Mucosa of stomach (tissue), 1 donor: ENCODE measurements around the gene ENTPD1.
"Not testable (repeated sequence)": the region's sequence is repeated elsewhere in the genome, so short reads cannot be mapped to it uniquely, and the experiment has no call there.

Experiments
- H3K27me3 ChIP-seq: one replicate; pipeline ENCODE4 v1.7.0; 2013; ENCODE audit warnings: mild to moderate bottlenecking, low read length; ENCODE audit not compliant: control insufficient read depth, insufficient read depth
- H3K36me3 ChIP-seq: one replicate; pipeline ENCODE4 v1.7.0; 2013; ENCODE audit warnings: low read length; ENCODE audit not compliant: control insufficient read depth, insufficient read depth
- H3K4me1 ChIP-seq: one replicate; pipeline ENCODE4 v1.7.0; 2013; ENCODE audit warnings: mild to moderate bottlenecking, low read length; ENCODE audit not compliant: control insufficient read depth, insufficient read depth
- H3K4me3 ChIP-seq: one replicate; pipeline ENCODE4 v1.7.0; 2013; ENCODE audit warnings: low read length
- H3K9ac ChIP-seq: one replicate; pipeline ENCODE4 v1.7.0; 2013; ENCODE audit warnings: mild to moderate bottlenecking, low read length, moderate library complexity
- H3K9me3 ChIP-seq: one replicate; pipeline ENCODE4 v1.7.0; 2013; ENCODE audit warnings: mild to moderate bottlenecking, low read length, moderate library complexity; ENCODE audit not compliant: control insufficient read depth
- donor health status: Pancreatic carcinoma.

The ENTPD1 gene

DNA sequence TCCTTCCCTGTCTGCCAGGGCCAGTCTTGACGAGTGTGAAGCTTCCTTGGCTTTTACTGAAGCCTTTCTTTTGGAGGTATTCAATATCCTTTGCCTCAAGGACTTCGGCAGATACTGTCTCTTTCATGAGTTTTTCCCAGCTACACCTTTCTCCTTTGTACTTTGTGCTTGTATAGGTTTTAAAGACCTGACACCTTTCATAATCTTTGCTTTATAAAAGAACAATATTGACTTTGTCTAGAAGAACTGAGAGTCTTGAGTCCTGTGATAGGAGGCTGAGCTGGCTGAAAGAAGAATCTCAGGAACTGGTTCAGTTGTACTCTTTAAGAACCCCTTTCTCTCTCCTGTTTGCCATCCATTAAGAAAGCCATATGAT lies 110.5 kb downstream of the ENTPD1 start:
- H3K9ac ChIP-seq = no peak overlapping the region
- peaks cover 11% of the 10 kb centered on the region for H3K4me1 ChIP-seq
- no peak overlapping the region for H3K4me3 ChIP-seq
- no peaks in the 10 kb centered on the region for H3K9me3 ChIP-seq
- no peaks in the 10 kb centered on the region for H3K27me3 ChIP-seq
- H3K36me3 ChIP-seq = no peaks in the 10 kb centered on the region

DNA sequence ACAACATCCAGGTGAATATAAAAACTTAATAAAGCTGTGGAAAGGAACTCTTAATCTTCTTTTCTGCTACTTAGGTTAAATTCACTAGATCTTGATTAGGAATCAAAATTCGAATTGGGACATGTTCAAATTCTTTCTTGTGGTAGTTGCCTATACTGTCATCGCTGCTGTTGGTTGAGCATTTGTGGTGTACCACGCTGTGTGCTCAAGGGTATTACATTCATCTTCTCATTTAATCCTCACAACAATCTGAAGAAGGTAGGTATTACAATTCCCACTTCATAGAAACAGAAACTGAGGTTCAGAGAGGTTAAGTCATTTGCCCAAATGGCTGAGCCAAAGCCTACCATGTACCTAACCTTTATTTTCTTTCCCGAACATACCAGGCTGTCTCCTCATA lies 111.9 kb downstream of the ENTPD1 start:
- no peaks in the 10 kb centered on the region for H3K27me3 ChIP-seq
- H3K4me3 ChIP-seq = no peak overlapping the region
- H3K9me3 ChIP-seq = no peaks in the 10 kb centered on the region
- no peaks in the 10 kb centered on the region for H3K36me3 ChIP-seq
- H3K4me1 ChIP-seq = peaks cover 11% of the 10 kb centered on the region
- H3K9ac ChIP-seq = no peak overlapping the region

DNA sequence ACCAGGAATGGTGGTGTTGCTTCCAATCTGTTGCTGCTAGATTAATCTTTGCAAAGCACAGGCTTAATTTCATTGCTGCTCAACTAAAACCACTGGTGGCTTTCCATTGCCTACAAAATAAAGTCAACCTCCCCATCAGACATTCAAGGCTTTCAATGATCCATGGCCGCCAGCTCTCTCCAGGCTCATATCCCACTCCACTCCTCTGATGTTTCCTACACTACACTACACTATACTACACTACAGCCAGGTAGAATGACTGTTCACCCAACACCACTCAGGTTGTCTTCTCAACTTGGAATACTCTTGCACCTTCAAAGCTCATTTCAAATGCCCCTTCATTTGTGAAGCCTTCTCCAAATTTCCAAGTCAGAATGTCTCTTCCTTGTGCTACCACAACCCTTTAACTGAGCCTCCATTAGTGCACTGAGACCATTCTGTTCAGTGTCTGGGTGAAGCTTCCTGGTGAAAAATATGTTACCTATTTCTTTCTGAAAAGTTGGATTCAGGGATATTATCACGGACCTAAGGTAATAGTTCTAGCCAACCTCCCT lies 116.3 kb downstream of the ENTPD1 start:
- Histone ChIP-seq H3K9me3 (no peaks in the 10 kb centered on the region), H3K4me1 (no peaks in the 10 kb centered on the region), H3K27me3 (no peaks in the 10 kb centered on the region), H3K4me3 (no peak overlapping the region), H3K36me3 (no peaks in the 10 kb centered on the region), H3K9ac (no peak overlapping the region)

- Histone ChIP-seq H3K4me3 (no peak overlapping the region), H3K27me3 (no peaks in the 10 kb centered on the region), H3K4me1 (no peaks in the 10 kb centered on the region), H3K9ac (no peak overlapping the region), H3K36me3 (no peaks in the 10 kb centered on the region), H3K9me3 (no peaks in the 10 kb centered on the region)
Observed at GRCh38 chr10:95873139-95873538, 117.2 kb downstream of the ENTPD1 start.

DNA sequence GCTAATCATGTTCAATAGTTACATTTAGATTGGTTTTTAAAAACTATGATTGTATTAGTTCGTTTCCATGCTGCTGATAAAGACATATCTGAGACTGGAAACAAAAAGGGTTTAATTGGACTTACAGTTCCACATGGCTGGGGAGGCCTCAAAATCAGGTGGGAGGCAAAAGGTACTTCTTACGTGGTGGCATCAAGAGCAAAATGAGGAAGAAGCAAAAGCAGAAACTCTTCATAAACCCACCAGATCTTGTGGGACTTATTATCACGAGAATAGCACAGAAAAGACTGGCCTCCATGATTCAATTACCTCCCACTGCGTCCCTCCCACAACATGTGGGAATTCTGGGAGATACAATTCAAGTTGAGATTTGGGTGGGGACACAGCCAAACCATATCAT lies 117.7 kb downstream of the ENTPD1 start:
- Histone ChIP-seq H3K4me1 (no peaks in the 10 kb centered on the region), H3K4me3 (no peak overlapping the region), H3K36me3 (no peaks in the 10 kb centered on the region), H3K27me3 (no peaks in the 10 kb centered on the region), H3K9ac (no peak overlapping the region), H3K9me3 (no peaks in the 10 kb centered on the region)

GRCh38 chr10:95874783-95875182 lies 118.8 kb downstream of the ENTPD1 start:
- H3K9ac ChIP-seq, H3K27me3 ChIP-seq, H3K9me3 ChIP-seq, H3K4me1 ChIP-seq, H3K36me3 ChIP-seq, H3K4me3 ChIP-seq: not testable (repeated sequence)

DNA sequence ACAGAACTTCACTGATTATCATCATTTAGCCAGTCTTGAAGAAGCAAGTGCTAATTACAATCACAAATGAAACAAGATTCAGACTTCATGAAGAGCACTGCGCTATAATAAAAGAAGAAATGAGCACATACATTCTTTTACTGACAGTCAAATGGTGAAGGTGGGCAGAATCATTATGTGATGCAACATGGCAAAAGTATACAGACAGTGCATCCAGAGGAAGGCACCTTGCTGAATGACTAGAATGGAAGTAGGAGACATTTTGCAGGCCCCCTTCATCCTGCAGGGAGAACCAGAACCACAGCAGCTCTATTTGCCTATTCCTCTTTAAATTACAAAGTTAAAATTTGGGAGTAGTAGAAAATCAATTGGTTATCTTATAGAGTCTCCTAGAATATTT lies 120.8 kb downstream of the ENTPD1 start:
- Histone ChIP-seq H3K4me1 (no peaks in the 10 kb centered on the region), H3K9ac (no peak overlapping the region), H3K36me3 (no peaks in the 10 kb centered on the region), H3K27me3 (no peaks in the 10 kb centered on the region), H3K9me3 (no peaks in the 10 kb centered on the region), H3K4me3 (no peak overlapping the region)

- Histone ChIP-seq H3K4me1 (no peaks in the 10 kb centered on the region), H3K9me3 (no peaks in the 10 kb centered on the region), H3K36me3 (no peaks in the 10 kb centered on the region), H3K27me3 (no peaks in the 10 kb centered on the region), H3K9ac (no peak overlapping the region), H3K4me3 (no peak overlapping the region)
Observed at GRCh38 chr10:95877881-95878280, 121.9 kb downstream of the ENTPD1 start.

- H3K9ac ChIP-seq = no peak overlapping the region
- H3K4me1 ChIP-seq = no peaks in the 10 kb centered on the region
- no peaks in the 10 kb centered on the region for H3K27me3 ChIP-seq
- no peaks in the 10 kb centered on the region for H3K36me3 ChIP-seq
- H3K9me3 ChIP-seq = no peaks in the 10 kb centered on the region
- no peak overlapping the region for H3K4me3 ChIP-seq
Observed at GRCh38 chr10:95880704-95881103, 124.7 kb downstream of the ENTPD1 start.

GRCh38 chr10:95881316-95881715 lies 125.4 kb downstream of the ENTPD1 start:
- no peaks in the 10 kb centered on the region for H3K4me1 ChIP-seq
- no peaks in the 10 kb centered on the region for H3K27me3 ChIP-seq

GRCh38 chr10:95889830-95890229 lies 133.9 kb downstream of the ENTPD1 start:
- no peaks in the 10 kb centered on the region for H3K4me1 ChIP-seq
- H3K9ac ChIP-seq = no peak overlapping the region
- no peaks in the 10 kb centered on the region for H3K9me3 ChIP-seq
- H3K27me3 ChIP-seq = no peaks in the 10 kb centered on the region
- no peaks in the 10 kb centered on the region for H3K36me3 ChIP-seq
- no peak overlapping the region for H3K4me3 ChIP-seq

More at GRCh38 chr10:95881316-95881715, 125.4 kb downstream of the ENTPD1 start:
- Histone ChIP-seq H3K9ac (no peak overlapping the region), H3K9me3 (no peaks in the 10 kb centered on the region), H3K36me3 (no peaks in the 10 kb centered on the region), H3K4me3 (no peak overlapping the region)

DNA sequence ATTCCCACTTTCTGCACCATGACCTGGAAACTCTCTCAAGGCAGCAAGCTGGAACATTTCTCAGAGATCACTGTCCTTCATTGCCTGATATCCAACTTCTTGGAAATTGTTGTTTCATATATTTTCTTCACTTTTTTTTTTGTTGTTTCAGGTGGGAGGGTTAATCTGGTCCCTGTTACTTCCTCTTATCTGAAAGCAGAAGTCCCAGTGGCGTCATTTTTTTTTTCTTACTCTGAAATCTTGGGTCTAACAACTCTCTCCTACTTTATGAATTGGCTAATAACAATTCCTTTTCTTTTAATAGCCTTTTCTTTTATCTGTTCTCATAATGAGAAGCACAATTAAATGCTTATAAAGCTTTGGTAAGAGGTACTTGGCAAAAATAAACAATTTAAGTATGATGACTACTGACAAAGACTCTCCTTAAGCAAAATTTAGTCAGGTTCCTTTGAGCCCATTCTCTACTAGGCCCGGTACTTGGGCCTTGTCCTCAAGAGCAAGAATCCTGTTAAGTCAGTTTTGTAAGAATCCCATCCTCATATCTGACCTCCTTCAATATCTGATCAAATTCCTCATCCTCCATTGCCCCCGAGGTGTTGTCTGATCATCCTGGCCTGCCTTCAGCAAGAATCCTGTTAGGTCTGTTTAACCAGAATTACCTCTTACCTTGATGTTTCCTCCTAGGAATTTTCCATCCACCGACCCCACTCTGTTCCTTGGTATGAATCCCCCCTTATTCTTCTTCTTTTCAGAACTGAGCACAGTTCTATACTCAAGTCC lies 140.3 kb downstream of the ENTPD1 start:
- no peaks in the 10 kb centered on the region for H3K9me3 ChIP-seq
- no peaks in the 10 kb centered on the region for H3K4me1 ChIP-seq
- H3K36me3 ChIP-seq = no peaks in the 10 kb centered on the region
- H3K9ac ChIP-seq = no peak overlapping the region
- H3K27me3 ChIP-seq = no peaks in the 10 kb centered on the region
- no peak overlapping the region for H3K4me3 ChIP-seq
